Hematopoietic multipotent progenitor cell treated with erythropoietin and hydrocortisone succinate and interleukin-3 and kit ligand, for 15 days (in vitro differentiated cells): ENCODE measurements around the gene ASB1.

Source experiments
- DNase-seq: peaks from one replicate; pipeline ENCODE4 v3.0.0-alpha.2; 2015; ENCODE audit warnings: low spot score

The ASB1 gene

GRCh38 chr2:238467792-238468191 lies 41.1 kb downstream of the ASB1 start:
- no peak for DNase-seq

DNA sequence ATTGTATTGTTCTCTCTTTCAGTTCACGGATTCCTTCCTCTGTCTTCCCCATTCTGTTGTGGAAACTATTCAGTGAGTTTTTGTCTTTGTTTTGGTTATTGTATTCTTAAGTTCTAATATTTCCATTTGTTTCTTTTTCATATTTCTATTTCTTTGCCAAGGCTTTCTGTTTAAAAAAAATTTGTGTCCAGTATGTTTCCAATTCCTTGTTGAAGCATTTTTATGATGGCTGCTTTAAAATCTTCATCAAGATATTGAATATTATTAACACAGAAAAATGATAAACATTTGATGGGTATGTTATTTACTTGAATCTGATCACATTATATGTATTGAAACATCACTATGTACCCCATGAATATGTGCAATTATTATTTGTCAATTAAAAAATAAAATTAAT lies 42.4 kb downstream of the ASB1 start:
- no peak for DNase-seq

DNA sequence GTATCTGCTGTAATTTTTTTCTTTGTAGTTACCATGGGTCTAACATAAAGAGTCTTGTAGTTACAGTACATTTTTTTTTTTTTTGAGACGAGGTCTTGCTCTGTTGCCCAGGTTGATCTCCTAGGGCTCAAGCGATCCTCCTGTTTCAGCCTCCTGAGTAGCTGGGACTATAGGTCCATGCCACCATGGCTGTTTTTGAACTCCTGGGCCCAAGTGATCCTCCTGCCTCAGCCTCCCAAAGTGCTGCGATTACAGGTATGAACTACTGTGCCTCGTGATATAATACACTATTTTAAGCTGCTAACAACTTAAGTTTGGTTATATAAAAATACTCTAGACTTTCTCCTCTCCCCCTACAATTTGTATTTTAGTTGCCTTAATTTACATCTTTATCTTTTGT lies 46.3 kb downstream of the ASB1 start:
- no peak for DNase-seq

DNA sequence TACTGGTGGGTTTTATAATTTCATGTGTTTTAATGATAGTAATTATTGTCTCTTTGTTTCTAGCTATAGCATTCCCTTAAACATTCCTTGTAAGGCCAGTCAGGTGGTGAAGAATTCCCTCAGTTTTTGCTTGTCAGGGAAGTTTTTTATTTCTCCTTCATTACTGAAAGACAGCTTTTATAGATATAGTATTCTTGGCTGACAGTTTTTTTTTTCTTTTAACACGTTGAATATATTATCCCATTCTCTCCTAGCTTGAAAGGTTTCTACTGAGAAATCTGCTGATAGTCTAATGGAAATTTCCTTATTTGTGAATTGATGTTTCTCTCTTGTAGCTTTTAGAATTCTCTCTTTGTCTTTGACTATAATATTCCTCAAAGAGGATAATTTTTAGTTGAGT lies 46.8 kb downstream of the ASB1 start:
- no peak for DNase-seq

DNA sequence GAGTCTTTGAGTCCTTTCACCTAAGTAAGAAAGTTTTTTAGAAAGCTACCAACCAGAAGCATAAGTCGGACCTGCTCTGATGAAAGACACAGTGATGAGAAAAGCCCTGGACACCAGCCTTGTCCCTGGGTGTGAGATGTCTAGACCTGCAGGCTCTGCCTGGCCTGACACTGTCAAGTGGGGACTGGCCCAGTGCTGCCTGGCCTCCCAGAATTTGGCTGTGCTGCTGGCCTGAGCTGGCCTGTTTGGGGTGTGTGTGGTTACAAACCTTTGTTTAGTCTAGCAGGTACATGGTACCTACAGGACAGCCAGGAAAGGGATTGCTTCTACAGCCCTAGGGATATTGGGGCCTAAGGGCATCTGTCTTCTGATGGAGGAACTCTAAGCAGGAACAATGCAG lies 48.3 kb downstream of the ASB1 start:
- DNase-seq = no peak

- no peak for DNase-seq
Measured at GRCh38 chr2:238475566-238475965, 48.8 kb downstream of the ASB1 start.

- DNase-seq = no peak
Measured at GRCh38 chr2:238476258-238476657, 49.5 kb downstream of the ASB1 start.

DNA sequence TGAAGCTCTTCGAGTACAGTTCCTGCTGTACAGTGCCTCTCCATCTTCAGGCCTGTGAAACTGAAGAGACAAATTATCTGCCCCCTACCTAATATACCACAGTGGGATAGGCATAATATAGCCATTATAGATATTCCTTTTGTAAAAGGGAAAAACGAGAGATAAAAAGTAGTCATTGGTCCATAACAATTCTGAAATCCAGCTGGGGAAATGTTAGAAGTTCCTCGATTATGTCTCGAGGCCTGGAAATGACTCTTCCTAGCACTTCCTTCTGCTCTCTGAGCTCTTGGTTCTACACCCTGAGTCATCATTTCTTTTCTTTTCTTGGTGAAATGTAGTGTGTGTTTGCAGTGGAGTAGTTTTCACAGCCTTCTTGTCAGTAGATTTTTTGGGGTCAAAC lies 51.5 kb downstream of the ASB1 start:
- DNase-seq = no peak

DNA sequence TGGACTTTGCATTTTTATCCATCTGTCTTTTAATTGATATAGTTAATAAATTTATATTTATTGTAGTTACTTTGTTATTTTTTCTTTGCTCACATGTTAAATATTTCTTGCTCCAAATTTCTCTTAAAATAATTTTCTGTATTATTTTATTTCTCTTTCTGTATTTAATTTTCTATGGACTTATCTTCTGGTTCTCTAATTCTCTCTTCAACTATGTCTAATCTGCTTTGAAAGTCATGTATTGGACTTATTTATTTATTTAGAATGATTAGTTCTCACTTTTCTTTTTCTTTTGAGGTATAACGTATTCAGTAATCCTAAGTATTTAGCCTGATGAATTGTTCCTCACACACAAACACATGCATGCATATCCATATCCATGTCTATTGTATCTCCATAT lies 53.1 kb downstream of the ASB1 start:
- no peak for DNase-seq

- no peak for DNase-seq
Measured at GRCh38 chr2:238483021-238483420, 56.3 kb downstream of the ASB1 start.

GRCh38 chr2:238483656-238484055 lies 56.9 kb downstream of the ASB1 start:
- DNase-seq = no peak

- no peak for DNase-seq
Measured at GRCh38 chr2:238484522-238485452, 58.1 kb downstream of the ASB1 start.

DNA sequence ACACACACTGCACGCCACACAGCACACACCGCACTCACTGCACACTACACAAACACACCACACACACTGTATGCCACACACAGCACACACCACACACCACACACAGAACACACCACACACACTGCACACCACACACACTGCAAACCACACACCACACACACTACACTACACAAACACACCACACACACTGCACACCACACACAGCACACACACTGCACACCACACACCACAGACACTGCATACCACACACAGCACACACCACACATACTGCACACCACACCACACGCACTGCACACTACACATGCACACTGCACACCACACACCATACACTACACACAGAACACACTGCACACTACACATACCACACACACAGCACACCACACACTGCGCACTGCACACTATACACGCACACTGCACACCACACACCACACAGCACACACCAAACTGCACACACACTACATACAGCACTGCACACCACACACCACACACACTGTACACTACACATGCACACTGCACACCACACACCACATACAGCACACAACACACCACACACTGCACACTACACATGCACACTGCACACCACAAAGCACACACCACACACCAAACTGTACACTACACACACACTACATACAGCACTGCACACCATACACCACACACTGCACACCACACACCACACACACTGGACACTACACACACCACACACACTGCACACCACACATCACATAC lies 59.6 kb downstream of the ASB1 start:
- no peak for DNase-seq

DNA sequence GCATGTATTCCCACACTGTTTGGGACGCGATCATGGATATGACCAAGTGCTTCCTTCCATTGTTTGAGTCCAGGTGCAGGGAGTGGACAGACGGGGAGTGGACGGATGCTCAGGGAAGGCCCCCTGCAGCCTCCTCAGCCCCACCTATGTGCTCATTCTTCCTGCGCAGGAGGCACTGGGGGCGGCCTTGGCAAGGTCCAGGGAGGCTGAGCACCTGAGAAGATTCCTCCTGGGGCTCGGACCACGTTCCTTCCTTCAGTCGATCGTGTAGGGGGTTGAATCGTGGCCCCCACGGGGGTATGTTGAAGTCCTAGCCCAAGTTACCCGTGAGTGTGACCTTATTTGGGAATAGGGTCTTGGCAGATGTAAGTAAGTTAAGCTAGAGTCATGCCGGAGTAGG lies 60.4 kb downstream of the ASB1 start:
- no peak for DNase-seq

DNA sequence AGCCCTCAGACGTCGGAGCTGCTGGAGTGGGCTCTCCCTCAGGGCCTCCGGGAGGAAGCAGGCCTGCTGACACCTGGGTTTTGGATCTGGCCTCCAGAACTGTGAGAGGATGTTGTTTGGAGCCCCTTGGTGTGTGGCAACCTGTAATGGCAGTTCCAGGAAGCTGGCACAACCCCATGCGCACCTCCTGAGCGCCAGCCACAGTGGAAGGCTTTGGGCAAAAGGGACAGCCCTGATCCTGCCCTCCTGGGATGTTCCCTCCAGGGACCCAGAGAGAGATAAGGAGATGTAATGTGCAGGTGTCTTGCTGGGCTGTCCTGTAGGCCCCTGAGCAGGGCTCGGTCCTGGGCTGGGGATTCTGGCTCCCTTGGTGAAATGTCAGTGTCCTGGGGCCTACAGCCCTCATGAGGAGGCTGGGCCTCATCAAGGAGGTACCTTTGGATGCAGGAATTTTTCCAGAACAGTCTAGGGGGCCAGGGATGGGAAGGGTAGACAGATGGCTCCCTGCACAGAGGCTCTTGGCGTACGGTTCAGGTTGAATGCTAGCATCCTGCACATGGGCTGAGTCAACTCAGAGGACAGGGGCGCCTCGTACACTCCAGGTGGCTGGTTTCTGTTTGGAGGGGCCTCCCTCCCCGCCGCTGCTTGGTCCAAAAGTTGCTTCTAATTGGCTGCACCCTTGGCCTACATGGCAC lies 61.1 kb downstream of the ASB1 start:
- no peak for DNase-seq

- no peak for DNase-seq
Measured at GRCh38 chr2:238488347-238488826, 61.7 kb downstream of the ASB1 start.

DNA sequence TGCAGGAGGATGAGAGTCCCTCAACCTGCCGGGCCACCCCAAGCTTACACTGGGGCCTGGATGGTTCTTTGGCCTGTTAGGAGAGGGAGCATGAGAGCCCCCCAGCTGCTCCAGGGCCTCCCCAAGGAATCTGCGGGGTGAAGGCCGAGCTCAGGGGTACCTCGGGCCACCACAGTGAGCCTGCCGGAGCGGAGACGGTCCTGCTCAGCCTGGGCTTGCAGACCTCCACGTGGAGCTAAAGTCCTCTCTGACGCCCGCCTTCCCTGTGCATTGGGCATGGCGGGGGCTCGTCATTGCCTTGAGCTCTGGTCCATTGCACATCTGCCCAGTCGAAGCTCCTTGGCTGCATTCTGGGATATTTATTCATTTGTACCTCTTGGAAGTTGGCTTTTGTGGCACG lies 62.7 kb downstream of the ASB1 start:
- no peak for DNase-seq

DNA sequence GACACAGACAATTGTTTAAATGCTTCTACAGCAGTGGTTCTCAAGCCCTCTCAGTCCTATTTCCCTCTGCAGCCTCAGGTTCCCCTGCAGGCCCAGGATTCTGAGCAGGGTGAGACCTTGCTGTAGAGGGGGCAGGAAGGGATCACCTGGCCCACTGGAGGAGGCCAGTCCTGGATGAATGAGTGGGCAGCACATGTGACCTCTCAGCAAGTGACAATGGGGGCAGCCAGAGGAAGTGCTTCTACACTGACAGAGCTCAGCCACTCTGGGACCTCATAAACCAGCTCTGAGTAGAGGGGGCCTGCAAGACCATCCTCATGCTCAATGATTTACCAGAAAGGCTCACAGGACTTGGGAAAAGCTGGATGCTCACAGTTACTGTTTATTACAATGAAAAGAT lies 63.2 kb downstream of the ASB1 start:
- no peak for DNase-seq

- DNase-seq = no peak
Measured at GRCh38 chr2:238492840-238493239, 66.1 kb downstream of the ASB1 start.

DNA sequence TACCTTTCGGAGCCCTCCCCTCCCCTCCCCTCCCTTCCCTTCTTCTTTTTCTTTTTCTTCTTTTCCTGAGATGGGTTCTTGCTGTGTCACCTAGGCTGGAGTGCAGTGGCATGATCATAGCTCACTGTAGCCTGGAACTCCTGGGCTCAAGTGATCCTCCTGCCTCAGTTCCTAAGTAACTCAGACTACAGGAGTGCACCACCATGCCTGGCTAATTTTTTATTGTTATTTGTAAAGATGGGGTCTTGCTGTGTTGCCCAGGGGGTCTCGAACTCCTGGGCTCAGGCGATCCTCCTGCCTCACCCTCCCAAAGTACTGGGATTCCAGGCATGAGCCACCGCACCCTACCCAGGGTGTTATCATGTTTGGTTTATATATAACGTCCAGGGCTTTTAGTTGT lies 66.7 kb downstream of the ASB1 start:
- no peak for DNase-seq

DNA sequence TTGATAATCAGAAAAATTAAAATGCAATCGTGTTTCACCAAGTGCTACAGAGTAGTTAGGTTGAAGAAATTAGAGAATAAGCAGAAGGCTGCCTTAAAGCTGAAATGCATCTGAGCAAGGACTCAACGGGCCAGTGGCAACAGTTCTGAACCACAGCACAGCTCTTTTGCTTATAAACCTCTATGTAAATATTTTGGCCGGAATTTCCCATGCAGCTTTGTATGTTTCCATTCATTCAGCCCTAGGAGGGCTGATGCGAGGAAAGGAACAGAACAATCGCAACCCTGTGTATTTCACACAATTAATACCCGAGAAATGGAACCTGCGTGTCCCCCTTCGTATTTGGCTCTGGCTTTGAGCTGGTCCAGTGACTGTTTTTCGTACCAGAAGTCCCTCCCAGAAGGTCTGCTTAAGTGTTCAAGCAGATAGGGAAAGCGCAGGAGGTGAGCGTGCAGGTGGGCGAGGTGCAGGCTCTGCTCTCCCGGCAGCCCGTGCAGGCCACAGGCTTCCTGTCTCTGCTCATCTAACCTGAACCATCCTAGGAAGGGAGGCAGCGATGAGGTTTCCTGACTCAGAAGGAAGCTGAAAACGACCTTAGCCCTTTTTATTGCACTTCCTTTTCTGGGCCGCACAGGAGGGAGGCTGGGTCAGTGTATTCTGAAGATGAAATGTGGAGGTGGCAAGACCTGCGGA lies 67.3 kb downstream of the ASB1 start:
- no peak for DNase-seq

- DNase-seq = no peak
Measured at GRCh38 chr2:238494573-238494961, 67.8 kb downstream of the ASB1 start.
